ENCODE measurements around the gene HECTD4. TPM values are rescaled to one million over a fixed set of nuclear protein-coding genes. Genes with fewer than 3 reads are reported as not detected.

The HECTD4 gene
- total RNA-seq, 1 experiment from 2014 or later: 30.0 TPM

DNA sequence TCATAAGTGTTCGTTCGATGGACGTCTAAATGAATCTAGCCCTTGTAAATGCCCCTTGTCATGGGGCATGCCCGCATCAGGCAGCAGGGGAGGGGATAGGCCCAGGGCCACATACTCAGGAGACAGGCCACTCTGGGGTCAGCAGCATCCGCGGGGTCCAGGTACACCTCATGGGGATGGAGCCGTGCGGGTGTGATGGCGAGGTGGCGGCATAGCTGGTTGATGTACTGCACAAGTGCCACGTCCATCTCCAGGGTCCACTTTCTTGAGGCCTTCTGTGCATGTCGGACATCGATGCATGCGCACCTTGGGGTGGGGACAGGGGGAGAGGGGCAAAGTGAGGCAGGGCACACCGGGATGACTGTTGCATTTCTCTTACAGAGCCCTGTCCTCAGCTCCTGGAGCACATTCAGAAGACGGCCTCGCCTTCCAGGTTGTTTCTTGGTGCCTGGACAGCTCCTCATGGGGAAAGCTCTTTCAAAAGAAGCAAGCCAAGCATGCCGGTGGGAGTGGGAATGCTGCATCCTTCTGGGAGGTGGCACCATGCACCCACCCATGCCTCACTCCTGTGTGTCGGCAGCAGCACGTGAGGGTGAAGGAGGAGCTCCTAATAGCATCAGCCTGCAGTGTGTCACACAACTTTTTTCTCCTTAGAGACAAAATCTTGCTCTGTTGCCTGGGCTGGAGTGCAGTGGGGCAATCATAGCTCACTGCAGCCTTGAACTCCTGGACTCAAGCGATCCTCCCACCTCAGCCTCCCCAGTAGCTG, 209.5 kb downstream of the HECTD4 start:
- TF ChIP-seq, protein P1, sequence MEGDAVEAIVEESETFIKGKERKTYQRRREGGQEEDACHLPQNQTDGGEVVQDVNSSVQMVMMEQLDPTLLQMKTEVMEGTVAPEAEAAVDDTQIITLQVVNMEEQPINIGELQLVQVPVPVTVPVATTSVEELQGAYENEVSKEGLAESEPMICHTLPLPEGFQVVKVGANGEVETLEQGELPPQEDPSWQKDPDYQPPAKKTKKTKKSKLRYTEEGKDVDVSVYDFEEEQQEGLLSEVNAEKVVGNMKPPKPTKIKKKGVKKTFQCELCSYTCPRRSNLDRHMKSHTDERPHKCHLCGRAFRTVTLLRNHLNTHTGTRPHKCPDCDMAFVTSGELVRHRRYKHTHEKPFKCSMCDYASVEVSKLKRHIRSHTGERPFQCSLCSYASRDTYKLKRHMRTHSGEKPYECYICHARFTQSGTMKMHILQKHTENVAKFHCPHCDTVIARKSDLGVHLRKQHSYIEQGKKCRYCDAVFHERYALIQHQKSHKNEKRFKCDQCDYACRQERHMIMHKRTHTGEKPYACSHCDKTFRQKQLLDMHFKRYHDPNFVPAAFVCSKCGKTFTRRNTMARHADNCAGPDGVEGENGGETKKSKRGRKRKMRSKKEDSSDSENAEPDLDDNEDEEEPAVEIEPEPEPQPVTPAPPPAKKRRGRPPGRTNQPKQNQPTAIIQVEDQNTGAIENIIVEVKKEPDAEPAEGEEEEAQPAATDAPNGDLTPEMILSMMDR (conservative IDR thresholded peaks at IDR 0.05): no peak
- no peak overlapping the region for H4K91ac ChIP-seq (ENCODE audit: insufficient read length, low read depth, low read length)
- no peak overlapping the region for H3T11ph ChIP-seq (ENCODE audit: low read length)
- no peaks in the 10 kb centered on the region for H3K79me2 ChIP-seq (ENCODE audit: insufficient read depth, low read length)
- no peak overlapping the region for H4K5ac ChIP-seq (ENCODE audit: insufficient read length, low read depth, low read length)
- H2BK15ac ChIP-seq (ENCODE audit: low read depth, low read length): no peak overlapping the region
- no peak overlapping the region for H3K14ac ChIP-seq (ENCODE audit: insufficient read depth, low read length)
- no peaks in the 10 kb centered on the region for H4K20me1 ChIP-seq (ENCODE audit: control insufficient read depth, insufficient read depth, insufficient read length)
- no peak overlapping the region for H3K4ac ChIP-seq (ENCODE audit: low read depth, low read length)
- H3K9ac ChIP-seq (ENCODE audit: extremely low read depth, insufficient read length, low read length): no peak overlapping the region
- Mint-ChIP-seq H3K27me3 (ENCODE audit: low read depth) (no peaks in the 10 kb centered on the region; the same call in 1 of the 2 replicates), H3K4me3 (no peak overlapping the region; a peak in 1 of 5 replicates), H3K4me1 (0 out of 4 replicates have a peak, but pooled peaks cover 3 to 5% of the 10 kb centered on the region in 2 experiments), H3K36me3 (ENCODE audit: insufficient read depth in 1 of 3, low read depth in 3 of 3) (peaks cover 17 to 51% (median 28%) of the 10 kb centered on the region in 3 experiments), H3K9me3 (no peaks in the 10 kb centered on the region), H3K27ac (peak overlapping the region in 2 of 3 experiments; percentile 6 to 56; a peak in 3 of 7 replicates)
- no peak overlapping the region for H2BK20ac ChIP-seq (ENCODE audit: low read depth, low read length, poor library complexity, severe bottlenecking)
- no peak overlapping the region for H3K18ac ChIP-seq (ENCODE audit: insufficient read length, low read depth, low read length)
- no peak overlapping the region for H2AK5ac ChIP-seq (ENCODE audit: insufficient read length, low read length)
- H2BK120ac ChIP-seq (ENCODE audit: low read depth, low read length, poor library complexity, severe bottlenecking): no peak overlapping the region
- no peak overlapping the region for H3K27ac ChIP-seq (ENCODE audit: insufficient read length, low read depth, low read length)
- DNase-seq: no peak
- H3K4me2 ChIP-seq (ENCODE audit: insufficient read depth, insufficient read length, low read length): no peak overlapping the region
- no CpG with 5 or more reads among the region's 21 CpGs for WGBS (ENCODE audit: extremely low coverage, insufficient read length, low lambda C conversion rate)
- no peaks in the 10 kb centered on the region for H3K9me3 ChIP-seq (ENCODE audit: control insufficient read depth, low read depth, low read length)
- H2BK5ac ChIP-seq (ENCODE audit: insufficient read length, low read length): no peak overlapping the region
- no peaks in the 10 kb centered on the region for H3K4me1 ChIP-seq (ENCODE audit: insufficient read depth, low read length)
- H2BK12ac ChIP-seq (ENCODE audit: insufficient read length, low read depth, low read length): no peak overlapping the region
- no peak overlapping the region for H4K8ac ChIP-seq (replicated peaks; ENCODE audit: insufficient read length, low read depth, low read length)
- no peak overlapping the region for H2AFZ ChIP-seq (ENCODE audit: low read length)
- no peaks in the 10 kb centered on the region for H3K23me2 ChIP-seq (ENCODE audit: insufficient read length, low read depth, low read length, poor library complexity, severe bottlenecking)
- H3K23ac ChIP-seq (ENCODE audit: insufficient read length, low read depth, low read length): no peak overlapping the region
- H3K79me1 ChIP-seq (ENCODE audit: insufficient read depth, low read depth, low read length, poor library complexity, severe bottlenecking): no peaks in the 10 kb centered on the region
- no peaks in the 10 kb centered on the region for H3K27me3 ChIP-seq (ENCODE audit: insufficient read depth, low read length)
- no peak overlapping the region for H3K56ac ChIP-seq (ENCODE audit: insufficient read length, low read depth, low read length)

All from H9 (cell line).